SK-N-SH treated with all-trans-retinoic acid at 6 μM for 48 hours (cell line): ENCODE measurements around the gene CPAMD8.

Experiments
- ATAC-seq: fragments of 200-7000 bp; cut with Tn5 transposase; 3 replicates; pipeline ENCODE4 v1.9.1; 2020; ENCODE audit warnings: mild to moderate bottlenecking, moderate library complexity
- ARNTL ChIP-seq: fragments of 450-650 bp; formaldehyde crosslinking; IDR thresholded peaks from 2 replicates; pipeline ENCODE4 v1.5.0; 2020; ENCODE audit warnings: low read depth, mild to moderate bottlenecking, moderate library complexity, borderline replicate concordance
- CREB5 ChIP-seq: fragments of 250-450 bp; sonication (Bioruptor Pico); IDR thresholded peaks from 2 replicates; pipeline ENCODE4 v1.5.1; 2020; ENCODE audit warnings: low read depth, mild to moderate bottlenecking, moderate library complexity
- CSDC2 ChIP-seq: fragments of 250-450 bp; sonication (Bioruptor Pico); IDR thresholded peaks from 2 replicates; pipeline ENCODE4 v1.5.0; 2020; ENCODE audit warnings: mild to moderate bottlenecking, moderate library complexity
- CSRNP3 ChIP-seq: fragments of 250-450 bp; sonication (Bioruptor Pico); IDR thresholded peaks from 2 replicates; pipeline ENCODE4 v1.5.1; 2021; ENCODE audit warnings: mild to moderate bottlenecking, moderate library complexity
- ESRRG ChIP-seq: fragments of 250-450 bp; sonication (Bioruptor Pico); IDR thresholded peaks from 2 replicates; pipeline ENCODE4 v1.6.1; 2021; ENCODE audit warnings: mild to moderate bottlenecking
- GLIS3 ChIP-seq: fragments of 250-450 bp; sonication (Bioruptor Pico); IDR thresholded peaks from 2 replicates; pipeline ENCODE4 v1.5.0; 2020; ENCODE audit warnings: mild to moderate bottlenecking, moderate library complexity
- ISL1 ChIP-seq: fragments of 250-450 bp; sonication (Bioruptor Pico); IDR thresholded peaks from 2 replicates; pipeline ENCODE4 v2.1.2; 2022; ENCODE audit warnings: mild to moderate bottlenecking, moderate library complexity
- PATZ1 ChIP-seq: fragments of 250-450 bp; sonication (Bioruptor Pico); IDR thresholded peaks from 2 replicates; pipeline ENCODE4 v1.8.0; 2020; ENCODE audit warnings: mild to moderate bottlenecking, moderate library complexity, borderline replicate concordance
- POU6F1 ChIP-seq: fragments of 250-450 bp; sonication (Bioruptor Pico); IDR thresholded peaks from 2 replicates; pipeline ENCODE4 v1.8.0; 2021; ENCODE audit warnings: low read depth, mild to moderate bottlenecking, moderate library complexity, borderline replicate concordance
- RARB ChIP-seq: fragments of 250-450 bp; sonication (Bioruptor Pico); IDR thresholded peaks from 2 replicates; pipeline ENCODE4 v1.8.0; 2021; ENCODE audit warnings: mild to moderate bottlenecking, moderate library complexity
- SNAI2 ChIP-seq: fragments of 250-450 bp; sonication (Bioruptor Pico); IDR thresholded peaks from 2 replicates; pipeline ENCODE4 v1.5.0; 2020; ENCODE audit warnings: mild to moderate bottlenecking, moderate library complexity
- TSHZ2 ChIP-seq: fragments of 250-450 bp; sonication (Bioruptor Pico); IDR thresholded peaks from 2 replicates; pipeline ENCODE4 v1.5.0; 2020; ENCODE audit warnings: mild to moderate bottlenecking, moderate library complexity
- ZC3H10 ChIP-seq: fragments of 250-450 bp; sonication (Bioruptor Pico); IDR thresholded peaks from 2 replicates; pipeline ENCODE4 v1.5.1; 2021; ENCODE audit warnings: mild to moderate bottlenecking, moderate library complexity
- ZFP3 ChIP-seq: fragments of 250-450 bp; sonication (Bioruptor Pico); IDR thresholded peaks from 2 replicates; pipeline ENCODE4 v1.5.0; 2020; ENCODE audit warnings: mild to moderate bottlenecking, moderate library complexity
- ZFP30 ChIP-seq: fragments of 450-650 bp; formaldehyde crosslinking; IDR thresholded peaks from 2 replicates; pipeline ENCODE4 v1.5.0; 2022; ENCODE audit warnings: mild to moderate bottlenecking, moderate library complexity
- ZNF565 ChIP-seq: fragments of 450-650 bp; formaldehyde crosslinking; conservative IDR thresholded peaks from 2 replicates; pipeline ENCODE4 v1.5.0; 2020; ENCODE audit warnings: low read depth, mild to moderate bottlenecking, moderate library complexity
- ZNF70 ChIP-seq: fragments of 450-650 bp; formaldehyde crosslinking; IDR thresholded peaks from 2 replicates; pipeline ENCODE4 v1.5.0; 2020; ENCODE audit warnings: mild to moderate bottlenecking, moderate library complexity

The CPAMD8 gene

GRCh38 chr19:16931306-16931705, 95.3 kb downstream of the CPAMD8 start:
- TF ChIP-seq ISL1 (CRISPR knock-in tag) (no peak), ZFP30 (CRISPR knock-in tag) (no peak), ZNF565 (no peak), CSRNP3 (no peak), TSHZ2 (no peak), SNAI2 (CRISPR knock-in tag) (no peak), ESRRG (CRISPR knock-in tag) (no peak), ZFP3 (no peak), ZNF70 (no peak), PATZ1 (no peak), POU6F1 (CRISPR knock-in tag) (no peak), ARNTL (no peak)
- no peak for ATAC-seq

GRCh38 chr19:16930753-16931152, 95.9 kb downstream of the CPAMD8 start:
- TF ChIP-seq ARNTL: no peak
- no peak for TF ChIP-seq PATZ1
- TF ChIP-seq RARB (CRISPR knock-in tag): no peak
- no peak for TF ChIP-seq POU6F1 (CRISPR knock-in tag)
- no peak for TF ChIP-seq ZNF565
- no peak for ATAC-seq

- ATAC-seq: no peak
- TF ChIP-seq TSHZ2 (no peak), GLIS3 (CRISPR knock-in tag) (no peak), ESRRG (CRISPR knock-in tag) (no peak), ZFP30 (CRISPR knock-in tag) (no peak), ZNF565 (no peak), CSDC2 (CRISPR knock-in tag) (no peak), SNAI2 (CRISPR knock-in tag) (no peak), ZC3H10 (CRISPR knock-in tag) (no peak), ZFP3 (no peak), CSRNP3 (no peak), PATZ1 (no peak), CREB5 (CRISPR knock-in tag) (no peak)
Measured at GRCh38 chr19:16928916-16929315, 97.7 kb downstream of the CPAMD8 start.
